Stimulated activated CD4-positive, alpha-beta T cell treated with anti-CD3 and anti-CD28 coated beads, Interleukin-12 subunit alpha, Interleukin-12 subunit beta, amount 100 ng/mL, for 48 hours (primary cell): ENCODE measurements around the gene PRTFDC1.

Experiments
- DNase-seq, 3 donors: peaks; one replicate each; pipeline ENCODE4 v3.0.0-alpha.2; 2020; ENCODE audit warnings: low read depth in 2 of 3, low spot score in 1 of 3

Gene PRTFDC1

GRCh38 chr10:24804956-24805355, 147.4 kb downstream of the PRTFDC1 start:
- no peak for DNase-seq

- no peak for DNase-seq
These were observed 148.0 kb downstream of the PRTFDC1 start for GRCh38 chr10:24804392-24804791.

- no peak for DNase-seq
These were observed 150.0 kb downstream of the PRTFDC1 start for GRCh38 chr10:24802378-24802777.

- DNase-seq, result no peak
These were observed 151.5 kb downstream of the PRTFDC1 start for GRCh38 chr10:24800861-24801260.
